ENCODE measurements around the gene NTM.
"Not testable (repeated sequence)": the region's sequence is repeated elsewhere in the genome, so short reads cannot be mapped to it uniquely, and the experiment has no call there.

The NTM gene

DNA sequence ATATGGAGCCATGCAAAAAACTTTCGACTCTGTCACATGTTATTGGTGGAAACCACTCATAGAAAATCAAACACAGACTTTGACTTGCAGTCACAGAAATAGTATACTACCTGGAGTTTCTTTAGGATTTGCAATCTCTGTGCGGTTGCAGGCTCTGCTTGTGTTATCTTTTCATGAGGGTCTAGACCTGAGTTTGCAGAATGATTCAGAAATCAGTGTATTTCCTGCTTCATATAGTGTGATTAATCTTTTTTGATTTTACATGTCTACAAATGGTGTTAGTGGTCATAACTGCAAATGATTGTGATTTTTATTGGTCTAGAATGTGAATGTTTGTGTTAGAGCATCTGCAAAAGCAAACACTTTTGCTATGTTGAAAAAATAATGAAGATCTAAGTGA, 690.2 kb downstream of the NTM start:
- DNase-seq, result no peak

DNA sequence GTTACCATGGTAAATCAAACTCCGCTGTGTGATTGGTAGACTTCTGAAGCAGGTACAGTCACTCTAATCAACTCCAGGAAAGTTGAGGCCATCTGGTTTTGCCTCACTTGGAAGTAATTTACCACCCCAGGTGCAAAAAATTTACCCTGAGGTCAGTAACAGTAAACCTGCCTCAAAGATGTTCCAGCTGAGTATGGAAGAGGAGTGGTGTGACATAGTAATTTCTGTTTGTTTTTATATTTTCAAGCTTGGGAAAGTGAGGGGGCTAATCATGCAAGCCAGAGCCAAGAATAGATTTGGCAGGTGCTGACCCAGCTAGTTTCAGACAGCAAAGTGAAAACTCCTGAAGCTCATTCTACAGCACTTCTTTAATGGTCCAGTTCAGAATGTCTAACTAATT, 691.6 kb downstream of the NTM start:
- DNase-seq, result no peak

DNA sequence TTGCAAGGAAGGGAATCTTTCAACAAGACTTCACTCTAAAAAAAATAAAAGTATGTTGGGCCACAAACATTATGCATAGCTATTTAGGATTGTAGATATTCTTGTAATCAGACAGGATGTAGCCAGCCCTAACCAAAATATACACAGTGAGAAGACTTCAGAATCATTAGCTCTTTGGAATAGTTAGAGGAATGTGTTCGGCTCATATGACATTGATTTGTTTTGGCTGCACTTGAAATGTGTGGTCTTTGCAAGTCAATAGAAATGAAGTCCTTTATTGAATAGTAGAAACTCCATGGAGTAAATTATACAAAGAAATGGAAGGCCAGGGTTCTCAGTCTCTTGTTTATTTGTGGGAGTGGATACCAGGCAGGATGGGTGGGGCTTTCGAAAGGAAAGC, 692.1 kb downstream of the NTM start:
- no peak for DNase-seq

DNA sequence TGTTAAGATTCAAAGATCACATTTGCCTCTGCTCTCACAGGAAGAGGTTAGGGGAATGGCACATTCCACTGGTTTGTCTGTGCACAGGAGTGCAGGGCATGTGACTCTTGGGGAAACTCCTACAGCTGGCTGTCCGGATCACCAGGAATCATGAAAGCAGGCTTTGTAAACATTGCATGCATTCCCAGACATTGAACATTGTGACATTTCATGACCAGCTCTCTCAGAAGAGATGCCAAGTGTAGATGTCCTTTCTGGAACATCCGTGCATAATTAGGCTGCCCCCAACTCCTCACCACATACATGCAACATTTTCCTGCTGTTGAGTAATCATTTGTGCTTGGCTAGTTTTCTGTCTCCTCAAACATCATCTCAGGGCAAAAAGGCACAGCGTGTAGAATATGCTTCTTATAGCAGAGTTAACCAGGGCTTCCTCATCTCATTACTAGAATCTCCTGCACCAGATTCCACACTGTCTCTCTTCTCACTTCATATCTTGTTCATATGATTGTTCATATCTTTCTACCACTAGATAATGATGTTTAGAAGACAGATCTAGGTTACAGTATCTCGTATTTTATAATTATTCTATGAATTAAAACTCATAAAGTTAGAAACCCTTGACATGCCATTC, 694.7 kb downstream of the NTM start:
- DNase-seq, result no peak

DNA sequence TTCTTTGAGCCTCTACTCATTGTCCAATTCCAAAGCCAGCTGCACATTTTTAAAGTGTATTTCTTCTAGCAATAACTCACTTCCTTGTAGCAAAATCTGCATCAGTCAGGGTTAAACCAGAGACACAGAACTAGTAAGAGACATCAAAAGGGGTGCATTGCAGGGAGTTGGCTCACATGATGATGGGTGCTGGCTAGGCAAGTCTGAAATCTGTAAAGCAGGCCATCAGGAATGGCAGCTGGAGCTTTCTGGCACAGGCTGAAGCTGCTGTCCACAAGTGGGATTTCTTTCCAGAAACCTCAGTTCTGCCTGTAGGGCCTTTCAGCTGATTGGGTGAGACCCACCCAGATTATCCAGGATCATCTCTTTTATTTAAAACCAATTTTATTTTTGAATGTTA, 698.1 kb downstream of the NTM start:
- DNase-seq, result no peak

DNA sequence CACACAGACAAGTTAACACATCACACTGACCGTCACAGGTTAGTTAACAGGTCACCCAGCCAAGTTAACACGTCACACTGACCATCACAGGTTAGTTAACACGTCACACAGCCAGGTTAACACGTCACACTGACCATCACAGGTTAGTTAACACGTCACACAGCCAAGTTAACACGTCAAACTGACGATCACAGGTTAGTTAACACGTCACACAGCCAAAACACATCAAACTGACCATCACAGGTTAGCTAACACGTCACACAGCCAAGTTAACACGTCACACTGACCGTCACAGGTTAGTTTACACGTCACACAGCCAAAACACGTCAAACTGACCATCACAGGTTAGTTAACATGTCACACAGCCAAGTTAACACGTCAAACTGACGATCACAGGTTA, 699.2 kb downstream of the NTM start:
- DNase-seq, result not testable (repeated sequence)

DNA sequence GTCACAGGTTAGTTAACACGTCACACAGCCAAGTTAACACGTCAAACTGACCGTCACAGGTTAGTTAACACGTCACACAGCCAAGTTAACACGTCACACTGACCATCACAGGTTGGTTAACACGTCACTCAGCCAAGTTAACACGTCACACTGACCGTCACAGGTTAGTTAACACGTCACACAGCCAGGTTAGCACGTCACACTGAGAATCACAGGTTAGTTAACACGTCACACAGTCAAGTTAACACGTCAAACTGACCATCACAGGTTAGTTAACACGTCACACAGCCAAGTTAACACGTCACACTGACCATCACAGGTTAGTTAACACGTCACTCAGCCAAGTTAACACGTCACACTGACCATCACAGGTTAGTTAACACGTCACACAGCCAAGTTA, 700.5 kb downstream of the NTM start:
- DNase-seq, result not testable (repeated sequence)

DNA sequence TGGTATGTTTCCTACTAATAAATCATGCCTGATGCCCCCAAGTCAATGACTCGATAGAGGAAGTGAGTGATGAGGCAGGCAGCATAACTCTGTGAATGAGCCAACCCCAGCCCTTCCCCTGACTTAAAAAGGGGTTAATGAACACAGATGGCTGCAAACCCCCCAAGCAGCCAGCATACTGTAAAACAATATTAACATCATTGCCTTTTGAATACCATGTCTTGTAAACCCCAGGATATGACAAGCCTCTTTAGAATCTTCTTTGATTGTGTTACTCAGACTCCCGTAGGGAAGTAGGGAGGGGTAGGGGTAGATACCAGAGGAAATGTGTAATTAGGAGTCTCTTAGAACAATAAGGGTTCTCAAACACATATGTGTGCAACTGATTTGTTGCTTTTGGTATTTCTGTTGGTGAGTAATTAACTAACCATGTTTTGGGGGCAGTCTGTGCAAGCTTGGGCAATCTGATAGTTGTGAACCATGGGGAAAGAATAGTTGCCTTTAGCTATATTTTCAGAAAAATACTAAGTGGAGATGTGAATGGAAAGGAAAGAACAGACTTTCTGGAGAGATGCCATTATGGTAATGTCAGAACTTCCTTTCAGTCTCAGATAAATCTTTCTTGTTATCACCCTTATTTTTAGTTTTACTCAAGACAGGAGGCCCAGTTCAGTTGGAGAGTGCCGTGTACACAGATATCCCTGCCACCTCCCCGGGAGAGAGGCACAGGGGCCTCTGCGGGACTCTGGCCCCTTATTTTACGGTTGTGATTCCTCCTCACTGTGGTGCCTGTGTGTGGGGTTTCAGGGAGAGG, 701.8 kb downstream of the NTM start:
- DNase-seq, result no peak

DNA sequence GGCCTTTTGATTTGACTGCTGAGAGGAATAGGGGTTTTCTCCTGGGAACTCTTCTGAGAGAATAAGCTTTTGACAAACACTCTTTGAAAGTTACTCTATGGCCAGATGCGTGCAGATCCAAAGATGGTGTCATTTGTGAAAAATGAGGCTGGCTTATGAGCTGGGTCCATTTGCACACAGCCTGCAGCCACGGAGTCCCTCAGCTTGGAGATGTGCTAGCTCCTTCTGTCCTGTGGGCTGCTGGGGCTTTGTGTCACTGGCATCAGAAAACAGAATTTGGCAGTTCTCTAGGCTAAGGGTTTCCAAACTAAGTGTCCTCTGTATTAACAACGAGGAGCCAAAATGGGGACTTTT, 702.4 kb downstream of the NTM start:
- no peak for DNase-seq

DNA sequence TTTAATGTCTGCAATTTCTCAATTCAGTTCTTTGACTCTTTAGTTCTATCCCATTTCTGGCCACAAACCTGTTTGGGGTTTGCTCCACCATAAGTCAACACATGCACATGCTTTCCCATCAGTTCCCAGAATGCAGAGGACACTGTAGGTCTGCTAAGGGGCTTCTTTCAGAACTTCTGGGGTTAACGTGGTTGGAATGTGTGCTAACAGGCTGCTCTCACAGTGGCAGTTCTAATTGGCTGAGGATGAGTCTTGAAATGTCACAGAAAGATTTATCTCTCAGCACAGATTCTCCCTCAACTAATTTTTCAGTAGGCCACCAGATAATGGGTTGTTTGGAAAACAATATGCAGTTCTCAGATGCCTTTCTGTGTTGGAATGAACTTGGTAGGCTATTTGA, 703.4 kb downstream of the NTM start:
- no peak for DNase-seq

DNA sequence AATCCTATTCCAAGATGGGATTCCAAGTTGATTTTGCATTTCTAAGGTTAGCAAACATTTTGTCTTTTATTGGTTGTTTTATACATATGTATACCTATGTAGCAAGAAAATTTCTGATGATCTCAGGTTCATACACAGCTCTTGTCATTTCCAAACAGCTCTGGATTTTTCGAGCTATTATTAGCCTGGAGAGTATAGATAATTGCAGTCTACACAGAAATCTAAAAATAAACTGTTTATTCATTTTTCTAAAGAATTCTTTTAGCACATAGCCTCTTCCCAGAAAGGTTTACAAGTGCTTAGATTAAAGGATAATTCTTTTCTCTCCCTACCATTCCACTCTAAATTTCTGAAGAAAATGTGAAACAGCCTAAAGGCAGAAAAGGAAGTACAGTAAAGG, 705.0 kb downstream of the NTM start:
- DNase-seq, result no peak

DNA sequence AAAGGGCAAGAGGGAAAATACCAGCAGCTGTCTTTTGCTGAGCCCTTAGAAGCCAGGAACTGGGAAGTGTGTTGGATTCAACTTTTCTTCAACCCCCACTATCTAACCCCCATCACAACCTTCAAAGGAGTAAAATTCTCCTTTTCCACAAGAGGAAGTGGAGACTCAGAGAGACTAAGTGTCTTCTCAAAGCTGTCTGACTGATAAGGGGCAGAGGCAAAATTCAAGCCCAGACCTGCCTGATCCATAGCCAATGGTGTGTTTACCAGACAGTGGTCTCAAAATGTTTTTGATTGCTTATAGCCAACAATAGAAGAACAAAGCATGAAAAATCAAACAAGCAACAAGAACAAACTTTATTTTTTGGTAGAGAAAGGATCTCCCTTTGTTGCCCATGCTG, 707.0 kb downstream of the NTM start:
- no peak for DNase-seq

DNA sequence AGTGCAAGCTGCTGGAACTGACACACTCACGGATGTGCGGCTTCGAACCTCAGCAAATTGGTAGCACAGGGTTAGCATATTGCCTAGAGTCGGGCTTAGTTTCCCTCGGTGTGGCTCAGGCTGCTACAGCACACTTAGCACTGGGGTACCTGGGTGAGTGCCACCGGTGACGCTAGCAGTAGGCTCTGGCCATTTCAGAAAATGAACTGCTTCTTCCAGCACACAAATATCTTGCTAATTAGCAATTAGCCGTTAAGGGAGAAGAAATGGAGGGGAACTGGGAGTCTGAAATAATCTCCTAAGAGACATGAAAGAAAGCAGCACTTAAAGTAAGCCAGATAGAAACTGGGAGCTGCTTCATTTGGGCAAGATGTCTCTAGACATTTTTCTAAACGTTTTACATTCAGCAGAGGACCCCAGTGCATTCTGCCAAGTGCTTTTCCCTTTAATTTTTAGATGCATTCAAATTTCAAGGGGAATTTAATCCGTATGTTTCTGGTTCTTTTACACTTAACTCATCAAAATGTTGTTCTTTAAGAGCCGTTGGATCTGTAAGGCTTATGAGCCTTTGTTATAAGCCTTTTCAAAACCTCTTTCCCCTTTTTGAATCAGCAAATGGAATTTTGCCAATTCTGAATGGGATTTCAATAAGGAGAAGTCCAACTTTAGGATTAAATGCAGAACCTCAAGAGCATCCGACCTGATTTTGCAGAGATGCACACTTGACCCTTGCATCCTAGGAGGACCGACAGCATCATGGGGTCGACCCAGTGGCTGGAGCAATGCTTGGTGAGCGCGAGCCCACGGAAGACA, 708.1 kb downstream of the NTM start:
- no peak for DNase-seq

DNA sequence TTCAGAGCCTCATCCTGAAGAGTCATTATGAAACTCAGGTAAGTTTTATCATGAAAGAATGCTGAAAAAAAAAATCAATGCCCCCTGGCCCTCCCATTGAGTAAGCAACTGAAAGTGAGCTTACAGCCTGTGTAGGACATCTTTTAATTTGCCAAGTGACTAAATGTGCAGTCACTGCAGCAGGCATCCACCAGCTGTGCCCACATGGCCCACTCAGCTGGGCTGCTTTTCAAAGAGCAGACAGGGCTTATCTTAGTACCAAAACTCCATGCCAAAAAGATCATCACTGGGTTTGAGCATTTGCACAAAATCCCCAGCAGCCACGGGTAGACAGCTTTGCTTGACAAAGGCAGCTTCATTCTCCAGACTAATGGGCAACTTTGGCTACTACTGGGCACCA, 709.7 kb downstream of the NTM start:
- DNase-seq, result no peak

DNA sequence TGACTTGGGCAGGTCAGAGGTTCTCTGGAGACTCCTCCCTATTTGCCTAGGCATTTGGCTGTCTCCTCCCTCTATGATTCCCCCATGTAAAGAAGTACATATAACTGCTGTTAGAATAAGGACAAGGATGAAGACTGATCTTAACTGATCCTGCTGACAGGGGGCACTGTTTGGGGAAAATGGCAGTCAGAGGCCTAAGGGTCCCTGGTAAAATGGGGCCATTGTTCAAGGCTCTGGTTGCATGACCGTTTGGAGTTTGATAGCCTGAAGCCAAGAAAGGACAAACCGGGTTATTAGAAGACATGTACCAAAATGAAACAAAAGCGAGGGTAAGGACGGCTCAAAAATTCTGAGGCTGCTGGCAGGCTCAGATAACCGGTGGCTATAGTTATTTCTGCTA, 712.2 kb downstream of the NTM start:
- DNase-seq, result no peak

DNA sequence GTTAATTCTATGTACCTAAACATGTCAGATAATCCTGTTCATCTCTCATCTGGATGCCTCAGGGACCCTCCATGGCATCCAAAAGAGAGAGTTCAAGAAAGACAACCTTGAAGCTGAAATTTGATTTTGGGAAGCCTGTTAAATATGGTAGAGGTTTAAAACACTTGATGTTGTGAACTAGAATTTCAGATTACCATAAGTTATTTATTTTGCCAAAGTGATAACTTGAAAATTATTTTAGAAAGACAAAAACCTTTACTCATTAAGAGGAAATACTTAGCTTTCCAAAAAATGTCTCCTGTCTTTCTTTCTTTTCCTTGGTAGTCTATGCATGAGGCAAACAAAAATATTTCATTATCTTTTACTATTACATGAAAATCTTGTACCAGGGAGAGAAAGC, 714.0 kb downstream of the NTM start:
- no peak for DNase-seq

DNA sequence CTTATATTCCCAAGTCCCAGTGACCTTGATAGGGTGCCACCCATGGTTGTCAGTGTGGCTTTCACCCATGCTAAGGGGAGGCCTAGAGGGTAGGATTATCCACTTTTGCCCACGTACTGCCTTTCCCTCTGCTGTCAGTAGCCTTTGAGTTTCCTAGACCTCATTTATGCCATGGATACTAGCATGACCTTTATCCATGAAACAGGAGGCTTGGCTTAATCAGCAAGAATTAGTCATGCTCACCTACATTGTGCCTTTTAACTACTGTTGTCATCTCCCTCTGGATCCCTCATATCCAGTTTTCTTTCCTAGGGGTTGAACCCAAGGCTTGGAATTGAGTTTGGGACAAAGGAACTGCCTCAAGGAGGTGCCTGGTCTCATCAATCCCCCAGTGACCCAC, 716.7 kb downstream of the NTM start:
- DNase-seq, result no peak

DNA sequence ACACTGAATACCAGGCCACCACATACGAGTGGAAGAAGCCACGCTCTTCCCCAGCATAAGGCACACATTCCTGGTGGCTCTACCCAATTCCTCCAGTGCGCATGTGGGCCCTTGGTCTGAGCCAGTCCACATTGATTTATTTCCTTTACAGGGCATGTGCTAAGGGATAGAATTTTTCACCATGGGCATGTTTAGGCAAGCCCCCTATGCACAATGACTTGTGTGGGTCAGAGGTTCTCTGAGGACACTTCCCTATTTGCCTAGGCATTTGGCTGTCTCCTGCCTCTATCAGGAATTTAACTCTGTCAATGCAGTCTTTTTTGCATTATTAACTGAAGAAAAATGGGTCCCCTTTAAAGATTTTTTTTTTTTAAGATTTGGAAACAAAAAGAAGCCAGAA, 718.1 kb downstream of the NTM start:
- DNase-seq, result no peak

DNA sequence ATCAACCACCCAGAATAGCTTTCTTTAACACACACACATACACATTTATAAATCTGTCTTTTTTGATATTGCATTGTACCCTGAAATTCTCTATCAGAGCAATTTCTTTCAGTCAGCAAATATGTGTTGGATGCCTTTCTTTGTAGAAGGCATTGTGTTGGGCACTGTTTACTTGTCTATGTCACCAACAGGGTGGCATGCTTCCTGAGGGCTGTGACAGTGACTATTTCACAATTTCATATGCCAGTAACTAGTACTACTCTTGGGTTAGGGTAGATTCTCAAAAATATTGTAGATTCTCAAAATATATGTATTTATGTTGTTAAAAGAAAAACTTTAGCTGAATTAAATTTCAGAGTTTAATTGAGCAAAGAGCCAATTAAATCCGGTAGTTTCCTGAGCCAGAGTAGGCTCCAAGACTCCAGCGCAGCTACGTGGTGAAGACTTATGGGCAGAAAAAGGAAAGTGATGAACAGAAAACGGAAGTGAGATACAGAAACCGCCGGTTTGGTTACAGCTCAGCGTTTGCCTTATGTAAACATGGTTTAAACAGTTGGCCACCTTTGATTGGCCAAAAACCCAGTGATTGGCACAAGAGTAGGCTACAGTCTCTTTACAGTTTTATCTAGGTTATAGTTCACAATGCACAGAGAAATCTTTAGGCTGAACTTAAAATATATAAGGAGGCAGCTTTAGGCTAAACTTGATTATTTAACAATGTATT, 723.3 kb downstream of the NTM start:
- no peak for DNase-seq

DNA sequence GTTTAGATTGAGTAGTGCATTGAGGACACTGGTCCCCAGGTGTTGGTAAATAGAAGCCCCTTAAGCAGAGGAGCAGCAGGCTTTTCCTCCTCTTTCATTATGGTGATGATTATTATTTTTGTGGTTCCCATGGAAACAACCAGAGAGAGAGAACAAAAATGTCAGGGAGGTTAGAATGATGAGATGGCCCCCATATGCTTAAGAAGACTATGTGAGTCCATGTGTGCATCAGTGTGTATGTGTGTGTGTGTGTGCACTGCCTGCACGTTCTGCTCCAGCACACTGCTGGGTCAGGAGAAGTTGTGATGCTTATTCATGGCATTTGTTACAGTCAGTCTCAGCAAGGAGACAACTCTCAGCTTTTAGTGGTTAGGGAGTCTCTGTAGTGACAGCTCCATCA, 724.2 kb downstream of the NTM start:
- no peak for DNase-seq

DNA sequence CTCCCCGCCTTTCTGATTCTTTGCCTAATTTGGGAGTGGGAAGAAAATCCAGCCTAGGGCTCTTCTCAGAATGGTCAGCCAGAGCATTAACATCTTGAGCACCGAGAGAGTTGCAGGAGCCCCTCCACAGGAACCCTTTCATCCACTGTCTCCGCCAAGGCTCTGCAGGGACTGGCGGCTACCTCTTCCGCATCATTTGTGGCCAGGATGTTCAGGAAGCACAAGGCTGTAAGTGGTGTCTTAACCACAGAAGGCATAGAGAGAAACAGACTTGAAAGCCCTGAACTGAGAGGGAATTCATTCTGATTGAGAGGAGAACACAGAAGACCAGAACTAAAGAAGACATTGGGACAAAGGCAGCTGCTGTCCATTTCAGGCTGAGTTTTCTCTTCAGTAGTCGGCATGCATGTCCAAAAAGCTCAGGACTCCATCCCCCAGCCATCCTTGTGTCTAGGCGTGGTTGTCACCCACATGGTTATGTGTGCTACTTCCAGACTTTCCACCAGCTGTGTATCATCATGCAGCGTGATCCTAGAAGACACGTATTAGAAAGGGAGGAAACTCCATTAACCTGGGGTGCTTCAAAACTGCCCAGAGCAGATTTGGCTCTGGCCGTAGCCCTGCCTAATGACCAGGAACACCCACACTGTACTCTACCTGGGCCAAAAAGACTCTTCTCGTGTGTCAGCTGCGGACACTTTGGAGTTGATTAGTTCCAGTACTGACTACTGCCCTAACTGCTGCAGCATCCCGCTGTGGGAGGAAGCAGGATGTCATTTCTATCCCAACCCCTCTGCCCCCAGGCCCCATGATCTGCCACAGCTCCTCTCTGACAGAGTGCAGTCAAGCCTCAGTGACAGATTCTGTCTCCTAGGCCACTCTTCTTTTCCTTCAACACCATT, 725.1 kb downstream of the NTM start:
- no peak for DNase-seq

DNA sequence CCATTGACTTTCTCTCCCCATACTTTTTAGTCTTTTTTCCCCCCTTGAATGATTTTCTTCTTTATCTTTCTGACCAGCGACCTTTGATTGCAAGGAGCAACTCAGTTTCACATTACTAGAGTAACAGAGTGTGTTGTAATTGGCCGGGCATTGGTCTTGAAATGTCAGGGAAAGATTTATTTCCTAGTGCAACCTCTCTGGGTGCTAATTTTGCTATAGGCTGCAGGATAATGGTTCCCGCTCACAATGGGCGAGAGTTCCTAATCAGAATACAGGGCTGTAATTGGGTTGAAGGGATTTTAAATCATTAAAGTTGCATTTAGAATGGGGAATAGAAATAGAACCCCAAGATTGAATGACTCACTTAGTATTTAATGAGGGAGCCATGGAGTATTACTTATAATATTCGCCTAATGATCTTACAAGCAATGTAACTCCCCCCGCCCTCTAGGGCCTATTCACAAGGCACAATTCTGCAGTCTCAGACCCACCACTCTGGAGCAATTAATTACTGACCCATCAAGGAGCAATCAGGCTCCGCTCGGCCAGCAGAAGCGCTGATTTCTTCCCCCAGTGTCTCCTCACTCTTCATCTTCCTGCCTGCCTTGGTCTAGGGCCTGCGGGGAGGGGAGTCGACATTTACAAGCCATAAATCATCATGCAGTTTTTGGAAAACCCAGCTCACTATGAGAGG, 725.9 kb downstream of the NTM start:
- no peak for DNase-seq

Measured in activated CD4-positive, alpha-beta T cell treated with anti-CD3 and anti-CD28 coated beads, Interleukin-2, amount 50 U/mL, for 16 hours (primary cell).